Natural killer cell treated with Interleukin-12 subunit alpha and Interleukin-12 subunit beta and Interleukin-15 and Interleukin-18, amount 100 ng/mL, for 72 hours (primary cell): ENCODE measurements around the gene NAA10. TPM values are rescaled to one million over a fixed set of nuclear protein-coding genes. Genes with fewer than 3 reads are reported as not detected.

Experiments used
- ATAC-seq, 2 donors: fragments of 150-1000 bp; cut with Tn5 transposase in 1 of 2; sonication (Bioruptor Pico), chemical (Tn5 transposase) in 1 of 2; 2 replicates each; pipeline ENCODE4 v1.10.0; 2021
- DNase-seq: peaks from one replicate; pipeline ENCODE4 v3.0.0; 2022; ENCODE audit warnings: low spot score
- H3K27ac Mint-ChIP-seq, 2 donors: 1 replicate in 1 of 2; 2 replicates in 1 of 2; pipeline ENCODE4 v1.8.0; 2022; ENCODE audit warnings: mixed read lengths in 2 of 2, mild to moderate bottlenecking in 1 of 2, moderate library complexity in 1 of 2
- H3K27me3 Mint-ChIP-seq, 2 donors: 1 replicate in 1 of 2; 2 replicates in 1 of 2; pipeline ENCODE4 v1.8.0; 2022; ENCODE audit warnings: mixed read lengths in 2 of 2
- H3K36me3 Mint-ChIP-seq: one replicate; pipeline ENCODE4 v1.8.0; 2022; ENCODE audit warnings: mixed read lengths
- H3K4me1 Mint-ChIP-seq, 2 donors: 1 replicate in 1 of 2; 2 replicates in 1 of 2; pipeline ENCODE4 v1.8.0; 2022; ENCODE audit warnings: low read depth in 2 of 2, mixed read lengths in 2 of 2, mild to moderate bottlenecking in 1 of 2
- H3K4me3 Mint-ChIP-seq: one replicate; pipeline ENCODE4 v1.8.0; 2022; ENCODE audit warnings: mixed read lengths
- H3K9me3 Mint-ChIP-seq: 2 replicates; pipeline ENCODE4 v1.8.0; 2022; ENCODE audit warnings: mixed read lengths
- total RNA-seq, 2 donors: library from RNA; stranded (reverse); gene quantifications; one replicate each; pipeline ENCODE4 v1.2.3, GENCODE V29; 2022

Gene NAA10
- total RNA-seq, 2 donors from 2014 or later, result 115 to 175 TPM

DNA sequence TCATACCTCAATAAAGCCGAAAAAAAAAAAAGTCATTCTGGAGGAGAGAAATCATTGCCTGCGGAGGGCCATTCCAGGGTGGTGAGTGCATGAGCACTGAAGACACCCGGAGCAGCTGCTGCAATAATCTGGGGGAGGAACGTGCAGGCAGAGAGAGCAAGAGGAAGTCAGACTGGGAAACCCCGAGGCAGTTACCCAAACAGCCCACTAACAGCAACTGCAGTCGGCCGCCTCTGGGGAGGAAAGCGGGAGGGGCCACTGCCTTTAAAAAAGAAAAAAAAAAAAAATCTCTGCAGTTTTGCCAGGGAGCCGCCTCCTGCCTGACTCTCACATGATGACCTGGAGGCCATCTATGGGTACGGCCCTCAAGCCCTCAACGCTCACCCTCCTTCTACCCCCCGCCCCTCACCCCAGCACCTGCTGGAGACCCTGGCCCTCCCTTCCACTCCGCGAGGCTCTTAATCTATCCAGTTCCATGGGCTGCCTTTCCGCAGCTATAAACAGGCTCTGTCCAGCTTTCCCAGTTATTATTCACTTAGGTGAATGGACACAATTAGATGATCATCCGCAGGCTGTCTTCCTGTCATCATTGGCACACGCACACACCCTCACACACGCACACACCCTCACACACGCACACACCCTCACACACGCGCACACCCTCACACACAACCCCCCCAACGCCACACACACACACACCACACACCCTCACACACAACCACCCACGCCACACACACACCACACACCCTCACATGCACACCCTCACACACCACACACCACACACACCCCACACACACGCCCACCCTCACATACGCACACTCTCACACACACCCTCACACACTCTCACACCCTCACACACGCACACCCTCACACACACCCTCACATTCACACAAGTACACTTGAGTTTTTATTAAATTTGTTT lies 33.7 kb downstream of the NAA10 start:
- Mint-ChIP-seq H3K9me3 (no peaks in the 10 kb centered on the region), H3K36me3 (no peaks in the 10 kb centered on the region), H3K4me1 (peaks cover 31 to 40% of the 10 kb centered on the region in 2 donors), H3K27ac (peak overlapping the region; percentile 6 to 27), H3K4me3 (peak overlapping the region; percentile 50), H3K27me3 (peaks cover 0 to 8% of the 10 kb centered on the region in 2 donors)
- peak; percentile 83 for DNase-seq
- peak; percentile 85 to 92 for ATAC-seq

DNA sequence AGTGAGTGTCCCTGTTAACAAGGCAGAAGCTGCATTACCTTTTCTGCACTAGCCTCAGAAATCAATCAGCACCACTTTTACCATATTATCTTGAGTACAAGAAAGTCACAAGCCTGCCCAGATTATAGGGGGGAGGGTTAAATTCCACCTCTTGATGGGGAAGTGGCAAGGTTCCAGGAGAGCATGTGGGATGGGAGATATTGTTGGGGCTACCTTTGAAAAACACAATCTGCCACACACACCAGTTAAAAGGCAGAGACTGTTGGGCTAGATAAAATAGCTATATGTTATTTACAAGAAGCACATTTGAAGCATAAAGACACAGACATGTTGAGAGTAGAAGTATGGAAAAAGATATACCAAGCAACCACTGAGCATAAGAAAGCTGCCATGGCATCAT lies 36.9 kb downstream of the NAA10 start:
- DNase-seq (no peak), ATAC-seq (no peak)
- no peaks in the 10 kb centered on the region for H3K36me3 Mint-ChIP-seq
- peaks cover 17 to 25% of the 10 kb centered on the region in 2 donors for H3K4me1 Mint-ChIP-seq
- H3K27me3 Mint-ChIP-seq, result peaks cover 0 to 18% of the 10 kb centered on the region in 2 donors
- no peak overlapping the region for H3K27ac Mint-ChIP-seq
- H3K9me3 Mint-ChIP-seq, result no peaks in the 10 kb centered on the region
- no peak overlapping the region for H3K4me3 Mint-ChIP-seq

DNA sequence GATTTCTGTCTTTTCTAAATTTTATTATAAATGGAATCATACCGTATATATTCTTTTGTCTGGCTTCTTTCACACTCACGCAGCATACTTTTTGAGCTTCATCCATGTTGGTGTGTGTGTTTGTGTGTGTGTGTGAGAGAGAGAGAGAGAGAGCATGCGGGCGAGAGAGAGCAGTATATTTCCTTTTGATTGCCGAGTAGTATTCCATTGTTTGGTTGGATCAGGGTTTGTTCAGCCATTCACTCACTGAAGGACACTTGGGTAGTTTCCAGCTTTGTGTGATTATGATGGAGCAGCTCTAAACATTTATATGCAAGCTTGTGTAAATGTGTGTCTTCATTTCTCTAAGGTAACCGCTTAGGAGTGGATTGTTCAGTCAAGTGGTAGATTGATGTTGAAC lies 45.7 kb downstream of the NAA10 start:
- ATAC-seq (no peak), DNase-seq (no peak)
- peaks cover 0 to 6% of the 10 kb centered on the region in 2 donors for H3K4me1 Mint-ChIP-seq
- no peak overlapping the region for H3K27ac Mint-ChIP-seq
- no peaks in the 10 kb centered on the region for H3K9me3 Mint-ChIP-seq
- H3K36me3 Mint-ChIP-seq, result no peaks in the 10 kb centered on the region
- no peak overlapping the region for H3K4me3 Mint-ChIP-seq
- peaks cover 8 to 30% of the 10 kb centered on the region in 2 donors for H3K27me3 Mint-ChIP-seq

DNA sequence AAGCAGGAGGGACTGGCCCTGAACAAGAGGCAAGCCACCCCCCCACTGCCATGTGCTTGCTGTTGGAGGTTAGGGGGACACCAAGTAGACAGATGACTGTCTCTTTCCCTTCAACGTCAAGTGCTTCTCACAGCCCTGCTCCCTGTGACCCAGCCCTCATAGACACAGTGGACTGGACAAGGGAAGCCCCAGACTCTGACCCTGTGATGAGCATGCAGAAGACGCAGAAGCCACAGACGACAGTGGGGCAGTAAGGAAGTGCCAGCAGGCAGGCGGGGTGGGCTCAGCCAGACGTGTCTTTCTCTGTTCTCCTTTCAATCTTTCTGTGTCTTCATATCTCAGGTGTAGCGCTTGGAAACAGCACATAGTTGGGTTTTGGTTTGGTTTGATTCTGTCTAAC lies 46.5 kb downstream of the NAA10 start:
- DNase-seq, result no peak
- Mint-ChIP-seq H3K9me3 (no peaks in the 10 kb centered on the region), H3K4me1 (peaks cover 0 to 4% of the 10 kb centered on the region in 2 donors), H3K27me3 (peaks cover 8 to 25% of the 10 kb centered on the region in 2 donors), H3K4me3 (no peak overlapping the region), H3K27ac (no peak overlapping the region), H3K36me3 (no peaks in the 10 kb centered on the region)
- peak in 1 of 2 donors; percentile 24 for ATAC-seq

DNA sequence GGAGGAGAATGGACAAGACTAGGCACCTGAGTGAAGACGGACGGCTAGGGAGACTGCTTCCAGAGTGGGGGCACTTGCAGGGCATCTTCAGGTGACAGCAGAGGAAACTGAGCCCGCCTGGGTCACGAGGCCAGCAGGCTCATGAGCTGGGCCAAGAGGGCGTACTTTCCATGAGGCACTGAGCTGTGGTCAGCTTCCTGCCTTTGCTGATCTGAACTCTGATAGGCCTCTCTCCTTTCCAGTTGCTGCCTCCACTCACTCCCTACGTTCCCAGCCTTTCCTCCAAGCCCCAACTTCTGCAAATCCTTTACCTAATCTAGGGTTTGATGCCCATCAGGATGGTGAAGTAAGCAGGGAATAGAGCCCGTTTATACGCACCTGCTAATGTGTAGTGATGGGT lies 47.5 kb downstream of the NAA10 start:
- H3K4me3 Mint-ChIP-seq, result peak overlapping the region; percentile 32
- H3K36me3 Mint-ChIP-seq, result no peaks in the 10 kb centered on the region
- DNase-seq (no peak), ATAC-seq (no peak)
- peaks cover 0 to 3% of the 10 kb centered on the region in 2 donors for H3K4me1 Mint-ChIP-seq
- peaks cover 11 to 18% of the 10 kb centered on the region in 2 donors for H3K27me3 Mint-ChIP-seq
- no peaks in the 10 kb centered on the region for H3K9me3 Mint-ChIP-seq
- H3K27ac Mint-ChIP-seq, result no peak overlapping the region

DNA sequence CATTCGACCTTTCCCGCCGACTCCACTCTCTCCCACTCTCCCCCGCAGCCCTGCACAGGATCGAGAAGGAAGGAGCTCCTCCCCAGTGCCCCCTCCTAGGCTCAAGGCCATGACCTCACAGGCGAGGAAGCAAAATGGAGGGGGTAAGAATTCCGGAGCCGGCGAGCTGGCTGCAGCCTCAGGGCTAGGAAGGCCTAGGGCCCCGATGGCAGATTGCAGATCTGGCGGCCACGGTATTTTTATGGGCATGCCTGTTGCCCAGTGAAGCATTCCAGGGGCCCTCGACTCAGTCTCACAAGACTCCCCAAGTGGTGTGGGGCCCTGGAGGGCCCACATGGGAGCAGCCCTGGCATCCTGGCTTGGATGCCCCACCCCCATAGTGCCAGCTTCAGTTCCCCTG lies 47.9 kb downstream of the NAA10 start:
- Mint-ChIP-seq H3K4me3 (no peak overlapping the region), H3K27ac (no peak overlapping the region), H3K36me3 (no peaks in the 10 kb centered on the region), H3K9me3 (no peaks in the 10 kb centered on the region), H3K27me3 (peaks cover 15 to 18% of the 10 kb centered on the region in 2 donors), H3K4me1 (peaks cover 0 to 6% of the 10 kb centered on the region in 2 donors)
- no peak for DNase-seq
- ATAC-seq, result no peak

DNA sequence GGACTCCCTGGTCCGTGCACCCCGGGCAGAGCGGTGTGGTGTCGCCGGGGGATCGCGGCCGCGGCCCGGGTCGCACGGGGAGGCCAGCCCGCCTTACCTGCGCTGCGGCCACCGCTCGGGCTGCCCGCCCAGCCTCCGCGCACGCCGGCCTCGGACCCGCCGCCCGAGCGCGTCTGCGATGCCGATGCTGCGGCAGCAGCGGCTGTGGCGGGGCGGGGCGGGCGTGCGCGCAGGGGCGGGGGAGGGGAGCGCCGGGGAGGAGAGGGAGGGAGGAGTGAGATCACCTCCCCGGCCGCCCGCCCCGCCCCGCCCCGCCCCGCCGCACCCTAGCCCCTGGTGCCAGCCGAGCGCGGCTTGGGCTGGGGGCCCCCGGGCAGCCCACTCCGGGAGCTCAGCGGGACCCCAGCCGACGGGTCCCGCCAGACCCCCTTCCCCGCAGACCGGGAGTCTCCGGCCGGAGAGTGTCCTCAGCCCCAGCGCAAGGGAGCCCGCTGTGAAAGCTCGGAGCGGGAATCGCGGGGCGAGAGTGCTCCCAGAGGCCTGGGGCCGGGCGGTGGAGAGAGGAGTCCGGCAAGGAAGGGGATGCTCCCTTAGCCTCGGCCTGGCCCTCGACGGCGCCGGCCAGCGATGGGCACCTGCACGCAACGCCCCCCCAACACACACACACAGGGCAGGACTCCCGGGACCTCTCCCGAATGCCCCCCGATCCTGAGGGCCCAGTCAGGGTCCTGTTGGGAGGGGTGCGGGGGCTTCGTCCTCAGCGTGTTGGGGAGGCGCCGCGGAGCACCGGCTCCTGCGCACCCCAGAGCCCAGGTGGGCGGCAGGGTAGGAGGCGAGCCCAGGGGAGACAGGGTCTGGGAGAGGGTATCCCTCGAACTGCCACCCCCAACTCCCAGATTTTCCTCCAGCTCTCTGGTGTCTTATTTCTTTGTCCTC lies 48.6 kb downstream of the NAA10 start, which contains the start of gene L1CAM:
L1CAM (minus strand) TSS at position 206 of the 936 bp plus-strand sequence. CDS start 10,337 bp downstream, outside the sequence.
- Mint-ChIP-seq H3K4me3 (peak within 1 kb of the TSS; percentile 22), H3K36me3 (no peaks in the 10 kb centered on the region), H3K9me3 (no peaks in the 10 kb centered on the region), H3K4me1 (peaks cover 0 to 6% of the 10 kb centered on the region in 2 donors), H3K27ac (no peak within 1 kb of the TSS), H3K27me3 (peaks cover 15 to 17% of the 10 kb centered on the region in 2 donors)
- peak; percentile 27 to 33 for ATAC-seq
- DNase-seq, result no peak

DNA sequence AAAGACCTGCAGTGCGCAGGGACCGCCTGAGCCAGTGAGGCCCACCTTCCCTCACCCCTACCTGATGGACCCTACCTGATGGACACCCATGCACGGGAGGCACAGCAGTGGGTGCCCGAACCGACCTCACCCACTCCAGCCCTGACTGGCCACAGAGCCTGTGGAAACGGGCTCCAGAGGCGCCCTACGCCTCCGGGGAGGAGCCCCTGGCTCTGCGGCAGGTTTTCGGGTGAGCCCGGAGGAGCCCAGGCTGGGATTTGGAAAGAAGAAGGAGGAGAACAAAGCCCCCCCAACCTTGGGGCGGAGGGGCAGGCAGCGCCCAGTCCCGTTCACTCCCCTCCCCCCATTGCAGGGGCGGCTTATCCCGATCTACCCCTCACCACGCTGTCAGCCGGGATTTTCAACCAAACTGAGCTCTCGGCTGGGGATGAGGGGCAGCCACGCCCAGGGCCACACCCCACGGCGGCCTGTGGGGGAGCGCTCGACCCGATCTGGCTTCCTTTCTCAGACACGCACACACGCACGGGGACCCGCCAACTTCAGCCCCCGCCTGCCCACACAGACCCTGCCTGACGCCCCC lies 49.5 kb downstream of the NAA10 start:
- no peak for DNase-seq
- H3K36me3 Mint-ChIP-seq, result no peaks in the 10 kb centered on the region
- H3K27me3 Mint-ChIP-seq, result peaks cover 15 to 17% of the 10 kb centered on the region in 2 donors

DNA sequence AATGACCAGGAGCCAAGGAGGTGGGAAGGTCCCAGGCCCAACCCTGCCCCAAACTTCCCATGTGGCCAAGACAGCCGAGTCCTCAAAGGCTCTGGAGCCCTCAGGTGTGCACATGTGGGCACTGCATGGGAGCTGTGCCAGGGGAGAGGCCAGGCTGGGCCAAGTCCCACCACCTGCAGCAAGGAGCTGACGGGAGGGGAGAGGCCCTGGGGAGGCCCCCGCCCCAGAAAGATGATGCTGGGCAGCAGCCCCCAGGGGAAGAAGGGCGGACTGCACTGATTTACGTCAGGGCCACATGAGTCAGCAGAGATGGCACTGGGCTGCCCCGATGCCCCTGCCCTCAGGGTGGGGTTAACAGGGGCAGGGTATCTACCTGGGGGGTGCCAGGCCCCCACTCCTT lies 50.2 kb downstream of the NAA10 start:
- H3K4me3 Mint-ChIP-seq, result no peak overlapping the region
- ATAC-seq, result no peak
- H3K9me3 Mint-ChIP-seq, result no peaks in the 10 kb centered on the region
- H3K4me1 Mint-ChIP-seq, result peaks cover 0 to 6% of the 10 kb centered on the region in 2 donors
- H3K36me3 Mint-ChIP-seq, result no peaks in the 10 kb centered on the region
- DNase-seq, result no peak
- no peak overlapping the region for H3K27ac Mint-ChIP-seq
- peaks cover 15 to 19% of the 10 kb centered on the region in 2 donors for H3K27me3 Mint-ChIP-seq

More for the DNA sequence above, 49.5 kb downstream of the NAA10 start:
- Mint-ChIP-seq H3K4me3 (peak overlapping the region; percentile 22), H3K4me1 (peaks cover 0 to 6% of the 10 kb centered on the region in 2 donors), H3K27ac (no peak overlapping the region), H3K9me3 (no peaks in the 10 kb centered on the region)
- no peak for ATAC-seq

DNA sequence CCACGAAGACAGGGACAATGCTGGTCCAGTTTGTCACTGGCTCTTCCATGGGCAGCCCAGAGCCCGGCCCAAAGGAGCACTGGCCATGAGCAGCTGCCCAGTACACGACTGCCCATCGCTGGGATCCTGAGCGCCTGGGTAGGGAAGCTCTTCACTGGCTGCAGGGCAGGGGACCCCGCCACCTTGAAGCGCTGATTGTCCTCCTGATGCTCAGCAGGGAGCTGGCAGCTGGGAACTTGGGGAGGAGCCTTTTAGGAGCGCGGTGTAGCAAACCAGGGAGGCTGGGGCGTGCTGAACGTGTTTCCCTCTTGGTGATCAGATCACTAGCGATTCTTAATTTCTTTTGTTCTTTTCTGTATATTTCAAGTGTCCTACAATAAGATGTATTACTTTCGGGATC lies 50.7 kb downstream of the NAA10 start:
- H3K9me3 Mint-ChIP-seq, result no peaks in the 10 kb centered on the region
- no peak overlapping the region for H3K27ac Mint-ChIP-seq
- H3K4me1 Mint-ChIP-seq, result peaks cover 0 to 8% of the 10 kb centered on the region in 2 donors
- H3K4me3 Mint-ChIP-seq, result no peak overlapping the region
- no peaks in the 10 kb centered on the region for H3K36me3 Mint-ChIP-seq
- ATAC-seq, result no peak
- peaks cover 19 to 21% of the 10 kb centered on the region in 2 donors for H3K27me3 Mint-ChIP-seq
- DNase-seq, result no peak

DNA sequence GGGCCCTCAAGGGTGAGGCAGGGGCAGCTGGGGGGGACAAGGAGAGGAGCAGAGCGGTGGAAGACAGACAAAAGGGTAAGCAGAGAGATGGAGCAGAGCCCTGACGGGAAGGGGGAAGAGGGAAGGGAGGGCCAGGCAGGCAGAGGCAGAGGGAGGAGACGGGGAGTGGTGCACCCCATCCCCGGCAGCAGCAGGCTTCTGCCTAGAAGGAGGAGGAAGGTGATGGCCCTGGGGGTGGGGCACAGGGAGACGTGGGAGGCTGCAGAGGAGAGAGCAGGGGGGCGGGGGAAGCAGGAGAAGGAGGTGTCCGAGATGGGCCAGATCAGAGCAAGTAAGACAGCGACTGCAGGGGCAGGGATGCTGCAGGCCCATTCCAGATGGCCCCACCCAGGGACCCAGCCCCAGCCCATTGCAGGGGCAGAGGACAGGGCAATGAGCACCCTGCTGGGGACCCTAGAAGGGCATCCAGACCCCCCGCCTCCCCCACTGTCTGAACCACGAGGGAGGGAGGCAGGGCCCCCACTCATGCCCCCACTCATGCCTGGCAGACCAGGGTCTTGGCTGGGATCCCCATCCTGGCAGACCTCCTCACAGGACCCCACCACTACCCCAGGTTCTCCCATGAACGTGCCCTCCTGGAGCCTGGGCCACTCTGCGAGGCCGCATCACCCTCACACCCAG lies 51.5 kb downstream of the NAA10 start:
- H3K27me3 Mint-ChIP-seq, result peaks cover 23 to 24% of the 10 kb centered on the region in 2 donors
- H3K4me3 Mint-ChIP-seq, result no peak overlapping the region
- H3K27ac Mint-ChIP-seq, result no peak overlapping the region
- DNase-seq (no peak), ATAC-seq (no peak)
- H3K9me3 Mint-ChIP-seq, result no peaks in the 10 kb centered on the region
- H3K4me1 Mint-ChIP-seq, result peaks cover 0 to 14% of the 10 kb centered on the region in 2 donors
- H3K36me3 Mint-ChIP-seq, result no peaks in the 10 kb centered on the region

DNA sequence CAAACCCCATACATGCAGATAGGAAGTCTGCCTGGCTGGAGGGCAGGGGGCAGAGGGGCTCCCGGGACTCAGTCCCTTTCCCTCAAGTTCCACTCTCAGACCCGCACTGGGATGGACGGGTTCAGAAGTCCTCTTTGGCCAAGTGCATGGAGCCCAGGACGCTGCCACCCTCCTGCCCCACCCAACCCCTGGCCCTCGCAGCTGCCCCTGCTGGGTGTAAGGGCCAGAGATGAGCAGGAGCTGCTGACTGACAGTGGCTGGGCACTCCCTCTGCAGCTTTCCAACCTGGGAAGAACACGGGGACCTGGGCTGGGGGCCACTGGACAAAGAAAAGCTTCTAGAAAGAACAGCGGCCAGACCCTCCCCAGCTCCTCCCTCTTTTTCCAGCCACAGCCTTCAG lies 52.3 kb downstream of the NAA10 start:
- Mint-ChIP-seq H3K4me1 (peaks cover 0 to 19% of the 10 kb centered on the region in 2 donors), H3K4me3 (no peak overlapping the region), H3K36me3 (no peaks in the 10 kb centered on the region), H3K27me3 (peaks cover 17 to 28% of the 10 kb centered on the region in 2 donors), H3K9me3 (no peaks in the 10 kb centered on the region), H3K27ac (no peak overlapping the region)
- no peak for ATAC-seq
- DNase-seq, result no peak

DNA sequence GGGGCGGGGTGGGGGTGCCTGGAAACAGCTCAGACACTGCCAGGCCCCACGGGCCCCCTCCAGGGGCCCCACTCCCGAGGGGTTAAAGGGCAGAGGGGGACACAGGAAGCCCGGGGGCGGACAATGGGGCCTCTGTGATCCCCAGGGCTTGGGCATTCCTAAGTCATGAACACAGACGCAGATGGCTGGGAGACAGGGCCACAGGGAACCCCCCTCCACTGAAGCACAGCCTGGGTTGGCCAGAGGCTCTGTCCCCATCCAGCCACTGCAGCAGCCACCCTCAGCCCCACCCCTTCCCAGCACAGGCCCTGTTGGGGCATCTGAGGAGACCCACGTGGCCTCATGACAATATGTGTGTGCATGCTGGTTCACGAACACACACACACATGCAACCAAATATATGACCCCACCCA lies 52.7 kb downstream of the NAA10 start:
- peaks cover 0 to 19% of the 10 kb centered on the region in 2 donors for H3K4me1 Mint-ChIP-seq
- DNase-seq (no peak), ATAC-seq (no peak)
- H3K9me3 Mint-ChIP-seq, result no peaks in the 10 kb centered on the region
- H3K27me3 Mint-ChIP-seq, result peaks cover 15 to 27% of the 10 kb centered on the region in 2 donors
- no peak overlapping the region for H3K4me3 Mint-ChIP-seq
- no peaks in the 10 kb centered on the region for H3K36me3 Mint-ChIP-seq
- no peak overlapping the region for H3K27ac Mint-ChIP-seq
